Tibial artery (tissue), 4 donors: ENCODE data around the gene CNPY1.

Experiments used
- DNase-seq, 2 donors: peaks; one replicate each; pipeline ENCODE4 v3.0.0-alpha.2; 2019
- H3K27ac ChIP-seq, 2 donors: fragments of 200-600 bp; sonication (generic) in 1 of 2; 1 replicate in 1 of 2; 2 replicates in 1 of 2; pipeline ENCODE4 v1.5.1; 2018 to 2019; ENCODE audit warnings: mild to moderate bottlenecking in 1 of 2
- H3K27me3 ChIP-seq, 2 donors: fragments of 200-600 bp; sonication (generic) in 1 of 2; one replicate each; pipeline versions ENCODE4 v1.5.1 to v1.6.0; 2016 to 2019
- H3K36me3 ChIP-seq, 3 donors: fragments of 200-600 bp; sonication (generic) in 2 of 3; one replicate each; pipeline ENCODE4 v1.5.1; 2016 to 2019; ENCODE audit warnings: mild to moderate bottlenecking in 2 of 3
- H3K4me1 ChIP-seq, 4 donors: fragments of 200-600 bp; sonication (generic) in 2 of 4; 1 replicate in 3 of 4; 2 replicates in 1 of 4; pipeline ENCODE4 v1.5.1; 2016 to 2019
- H3K4me3 ChIP-seq, 2 donors: fragments of 200-600 bp; sonication (generic) in 1 of 2; 1 replicate in 1 of 2; 2 replicates in 1 of 2; pipeline ENCODE4 v1.5.1; 2018 to 2019; ENCODE audit warnings: mild to moderate bottlenecking in 2 of 2
- H3K9me3 ChIP-seq, 3 donors: fragments of 200-600 bp; sonication (generic) in 1 of 3; one replicate each; pipeline ENCODE4 v1.5.1; 2016 to 2019
- intact Hi-C: fragments of 100-400 bp; cut with DNase I; formaldehyde crosslinking; loops from one replicate; pipeline ENCODE4 v1.15.0; 2023; ENCODE audit warnings: low total_unique reads
- TF ChIP-seq, protein P1 (sequence below), 2 experiments: fragments of 200-600 bp in 1 of 2; fragments of 450-650 bp in 1 of 2; IDR thresholded peaks; one replicate each; pipeline ENCODE4 v1.5.1; 2017 to 2019; ENCODE audit warnings: antibody characterized with exemption in 2 of 2, mild to moderate bottlenecking in 1 of 2, moderate library complexity in 1 of 2

Gene CNPY1

DNA sequence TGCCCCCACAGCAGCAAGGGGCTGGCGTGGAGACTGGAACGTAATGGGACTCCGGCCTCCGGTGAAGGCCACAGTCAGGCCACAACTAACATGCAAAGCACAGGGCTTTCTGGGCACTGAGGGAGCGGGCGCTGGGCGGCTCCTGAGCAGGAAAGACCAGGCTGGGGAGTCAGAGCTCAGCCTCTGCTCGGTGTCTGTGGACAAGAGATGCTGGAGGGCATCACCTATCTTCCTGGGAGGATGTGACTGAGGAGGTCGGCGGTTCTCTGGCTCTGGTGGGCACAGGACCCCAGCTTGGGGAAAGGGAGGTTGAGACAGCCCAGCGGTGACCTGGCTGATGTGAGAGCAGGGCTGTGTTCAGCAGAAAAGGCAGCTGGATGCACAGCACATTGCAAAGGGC is 11.7 kb downstream of the CNPY1 start:
- H3K27ac ChIP-seq: no peak overlapping the region
- intact Hi-C loops: no loop called here

DNA sequence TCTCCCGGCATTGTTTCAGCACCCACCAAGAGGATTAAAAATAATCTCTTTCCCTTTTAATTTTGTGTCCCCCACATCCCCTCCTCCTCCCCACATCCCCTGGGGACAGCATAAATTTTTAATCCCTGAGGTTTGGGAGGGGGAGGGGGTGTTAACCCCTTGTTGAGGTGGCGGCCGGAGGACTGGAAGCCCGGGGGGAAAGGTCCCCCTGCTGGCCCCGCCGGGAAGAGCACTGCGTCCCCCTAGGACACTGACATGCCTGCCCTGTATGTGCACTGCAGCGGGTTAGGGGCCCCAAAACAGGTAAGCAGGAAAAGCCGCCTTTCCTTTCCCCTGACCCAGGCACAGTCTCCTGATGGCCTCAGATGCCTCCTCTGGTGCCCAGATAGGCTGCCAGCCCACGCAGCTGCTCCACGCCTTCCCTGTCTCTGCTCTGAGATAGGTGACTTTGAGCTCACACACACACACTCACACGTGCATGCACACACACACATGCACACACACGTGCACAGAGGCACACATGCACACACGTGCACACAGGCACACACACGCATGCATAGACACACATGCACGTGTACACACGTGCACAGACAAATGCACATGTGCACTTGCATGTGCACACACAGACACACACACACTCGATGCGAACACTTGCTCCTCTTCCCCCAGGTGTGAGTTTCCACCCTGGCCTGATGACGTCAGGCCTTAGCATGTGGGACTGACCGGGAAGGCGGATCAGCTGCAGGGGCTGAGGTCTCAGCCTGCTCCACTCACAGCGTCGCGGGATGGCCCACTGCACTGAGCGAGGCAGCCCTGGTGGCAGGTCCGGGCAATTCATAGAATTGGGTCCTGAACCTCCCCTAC is 12.3 kb downstream of the CNPY1 start:
- DNase-seq: no peak
- Histone ChIP-seq H3K4me1 (peaks cover 0 to 28% (median 18%) of the 10 kb centered on the region in 4 donors), H3K36me3 (no peaks in the 10 kb centered on the region), H3K4me3 (no peak overlapping the region), H3K27ac (no peak overlapping the region), H3K9me3 (no peaks in the 10 kb centered on the region), H3K27me3 (peaks cover 0 to 81% of the 10 kb centered on the region in 2 donors)
- TF ChIP-seq, protein P1, sequence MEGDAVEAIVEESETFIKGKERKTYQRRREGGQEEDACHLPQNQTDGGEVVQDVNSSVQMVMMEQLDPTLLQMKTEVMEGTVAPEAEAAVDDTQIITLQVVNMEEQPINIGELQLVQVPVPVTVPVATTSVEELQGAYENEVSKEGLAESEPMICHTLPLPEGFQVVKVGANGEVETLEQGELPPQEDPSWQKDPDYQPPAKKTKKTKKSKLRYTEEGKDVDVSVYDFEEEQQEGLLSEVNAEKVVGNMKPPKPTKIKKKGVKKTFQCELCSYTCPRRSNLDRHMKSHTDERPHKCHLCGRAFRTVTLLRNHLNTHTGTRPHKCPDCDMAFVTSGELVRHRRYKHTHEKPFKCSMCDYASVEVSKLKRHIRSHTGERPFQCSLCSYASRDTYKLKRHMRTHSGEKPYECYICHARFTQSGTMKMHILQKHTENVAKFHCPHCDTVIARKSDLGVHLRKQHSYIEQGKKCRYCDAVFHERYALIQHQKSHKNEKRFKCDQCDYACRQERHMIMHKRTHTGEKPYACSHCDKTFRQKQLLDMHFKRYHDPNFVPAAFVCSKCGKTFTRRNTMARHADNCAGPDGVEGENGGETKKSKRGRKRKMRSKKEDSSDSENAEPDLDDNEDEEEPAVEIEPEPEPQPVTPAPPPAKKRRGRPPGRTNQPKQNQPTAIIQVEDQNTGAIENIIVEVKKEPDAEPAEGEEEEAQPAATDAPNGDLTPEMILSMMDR (IDR thresholded peaks at IDR 0.05): no peak
- intact Hi-C loops: no loop called here

More for the DNA sequence above, 11.7 kb downstream of the CNPY1 start:
- TF ChIP-seq, protein P1 (IDR thresholded peaks at IDR 0.05): no peak
- Histone ChIP-seq H3K4me1 (peaks cover 0 to 28% (median 18%) of the 10 kb centered on the region in 4 donors), H3K9me3 (no peaks in the 10 kb centered on the region), H3K4me3 (no peak overlapping the region), H3K27me3 (peaks cover 0 to 83% of the 10 kb centered on the region in 2 donors), H3K36me3 (no peaks in the 10 kb centered on the region)
- no peak for DNase-seq

DNA sequence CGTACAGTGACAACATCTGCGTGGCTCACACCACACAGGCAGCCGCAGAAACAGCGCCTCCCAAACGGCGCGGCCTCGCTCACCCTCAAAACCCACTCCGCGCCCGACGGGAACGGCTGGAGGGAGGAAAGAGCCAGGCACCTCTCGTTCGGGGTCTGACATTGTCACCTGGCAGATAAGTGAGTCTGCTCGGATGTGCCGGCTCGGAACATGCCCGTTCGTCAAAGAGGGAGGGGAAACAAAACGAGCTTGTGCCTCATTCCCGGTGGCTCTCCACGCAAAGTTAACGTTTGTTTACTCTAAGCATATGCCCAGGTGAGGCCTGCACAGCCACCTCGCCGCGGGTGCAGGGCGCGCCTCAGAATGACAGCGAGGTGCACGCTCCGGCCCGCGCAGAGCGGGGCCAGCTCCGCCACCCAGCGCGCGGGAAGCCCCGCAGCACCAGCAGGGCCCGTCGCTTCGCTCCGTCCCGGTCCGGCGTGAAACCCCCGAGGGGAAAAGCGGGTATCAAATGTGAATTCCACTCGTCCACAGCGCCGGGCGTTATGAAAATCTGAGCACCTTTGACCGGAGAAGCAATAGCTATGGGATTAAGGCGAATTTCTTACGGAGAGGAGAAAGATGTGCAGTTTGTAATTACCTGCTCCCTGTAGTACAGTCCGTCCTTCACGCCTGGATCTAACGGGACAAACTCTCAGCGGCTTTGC is 13.1 kb downstream of the CNPY1 start:
- Histone ChIP-seq H3K36me3 (no peaks in the 10 kb centered on the region), H3K4me1 (peaks cover 0 to 28% (median 18%) of the 10 kb centered on the region in 4 donors), H3K27me3 (peaks cover 0 to 73% of the 10 kb centered on the region in 2 donors), H3K27ac (no peak overlapping the region), H3K9me3 (no peaks in the 10 kb centered on the region), H3K4me3 (peak overlapping the region; percentile 11 to 18)
- TF ChIP-seq, protein P1 (IDR thresholded peaks at IDR 0.05): no peak
- no peak for DNase-seq
- intact Hi-C loops: no loop called here

DNA sequence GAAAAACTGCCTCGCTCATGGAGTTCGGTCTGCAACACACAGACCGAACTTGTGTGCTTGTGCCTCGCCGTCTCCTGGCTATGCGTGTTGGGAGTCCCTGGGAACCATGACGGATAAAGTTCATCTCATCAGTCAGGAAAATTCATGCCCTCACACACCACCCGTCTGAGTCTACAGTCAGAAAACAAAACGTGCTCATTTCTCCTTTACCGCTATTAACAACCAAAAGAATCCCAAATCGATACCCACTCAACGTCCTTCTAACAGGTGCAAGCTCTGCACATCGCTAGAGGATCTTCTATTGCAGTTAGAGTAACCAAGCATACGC is 13.6 kb downstream of the CNPY1 start:
- DNase-seq: peak in 1 of 2 donors; percentile 11
- Histone ChIP-seq H3K36me3 (no peaks in the 10 kb centered on the region), H3K4me1 (peaks cover 0 to 28% (median 18%) of the 10 kb centered on the region in 4 donors), H3K9me3 (no peaks in the 10 kb centered on the region), H3K27me3 (peaks cover 0 to 75% of the 10 kb centered on the region in 2 donors), H3K27ac (no peak overlapping the region), H3K4me3 (no peak overlapping the region)
- TF ChIP-seq, protein P1 (IDR thresholded peaks at IDR 0.05): no peak
- intact Hi-C loops: no loop called here

DNA sequence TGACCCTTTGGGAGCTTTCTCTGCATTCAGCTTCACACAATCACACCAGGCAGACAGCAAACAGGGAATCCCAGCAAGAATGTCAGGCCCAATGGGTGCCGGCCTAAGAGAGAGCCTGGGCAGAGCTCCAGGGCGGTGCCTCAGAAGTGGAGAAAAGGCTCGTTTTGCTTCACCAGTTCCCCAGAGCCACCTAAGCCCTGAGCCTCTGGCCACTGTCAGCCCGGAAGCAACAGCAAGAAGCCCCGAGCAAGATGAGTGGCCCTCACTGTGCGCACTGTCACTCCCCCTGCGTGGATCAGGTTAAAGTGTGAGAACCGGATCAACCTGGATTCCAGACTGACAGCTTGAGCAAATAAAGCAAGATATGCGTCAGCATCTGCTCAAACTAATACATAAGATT is 14.7 kb downstream of the CNPY1 start:
- intact Hi-C loops: no loop called here
- DNase-seq: peak; percentile 14 to 32
- Histone ChIP-seq H3K36me3 (no peaks in the 10 kb centered on the region), H3K4me3 (no peak overlapping the region), H3K4me1 (peaks cover 0 to 28% (median 18%) of the 10 kb centered on the region in 4 donors), H3K9me3 (no peaks in the 10 kb centered on the region), H3K27ac (no peak overlapping the region), H3K27me3 (peaks cover 0 to 77% of the 10 kb centered on the region in 2 donors)
- TF ChIP-seq, protein P1 (IDR thresholded peaks at IDR 0.05): no peak
